LoVo (cell line): ENCODE data around the gene DLGAP1.

ENCODE experiments used
- DNase-seq: peaks from one replicate; pipeline ENCODE4 v3.0.0-alpha.2; 2016; ENCODE audit warnings: low spot score

DLGAP1 gene

DNA sequence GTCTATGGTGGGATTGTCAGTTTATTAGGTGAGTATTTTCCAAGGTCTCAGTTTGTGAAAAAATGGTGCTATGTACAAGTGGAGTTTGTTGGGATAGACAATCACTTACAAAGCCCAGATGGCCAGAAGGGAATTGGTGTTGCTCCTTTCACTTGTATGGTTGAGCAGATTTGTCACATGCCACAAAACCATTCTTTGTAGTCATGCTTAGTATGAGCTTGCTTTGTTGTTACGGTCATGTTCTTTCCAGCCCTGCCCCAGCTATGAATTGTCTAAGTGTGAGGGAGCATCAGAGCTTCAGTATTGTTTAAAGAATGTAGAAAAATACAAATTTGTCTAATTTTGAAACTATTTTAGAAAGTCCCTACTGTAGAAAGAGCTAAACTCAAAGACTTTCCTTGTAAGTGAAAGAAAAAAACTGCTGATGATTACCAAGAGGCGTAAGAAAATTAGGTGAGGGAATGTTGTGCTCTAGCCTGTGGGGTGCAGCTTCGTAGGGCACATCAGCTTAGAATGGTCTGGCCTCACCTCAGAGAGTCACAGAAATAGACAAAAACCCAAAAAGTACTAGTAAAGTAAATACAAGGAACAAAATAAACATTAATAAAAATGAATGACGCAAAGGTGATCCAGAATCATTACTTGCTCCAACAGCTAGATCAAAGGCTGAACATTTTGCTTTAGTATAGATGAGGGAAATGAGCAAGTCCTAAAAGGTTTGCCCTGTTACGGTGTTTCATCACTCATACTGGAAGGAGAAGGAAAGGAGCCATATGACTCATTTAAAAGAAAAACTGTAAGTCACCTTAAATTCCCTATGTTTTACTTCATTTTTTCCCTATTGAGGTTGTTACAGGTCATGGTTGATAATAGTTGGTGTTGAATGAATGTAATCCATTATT lies 995.9 kb downstream of the DLGAP1 start:
- DNase-seq, result no peak

DNA sequence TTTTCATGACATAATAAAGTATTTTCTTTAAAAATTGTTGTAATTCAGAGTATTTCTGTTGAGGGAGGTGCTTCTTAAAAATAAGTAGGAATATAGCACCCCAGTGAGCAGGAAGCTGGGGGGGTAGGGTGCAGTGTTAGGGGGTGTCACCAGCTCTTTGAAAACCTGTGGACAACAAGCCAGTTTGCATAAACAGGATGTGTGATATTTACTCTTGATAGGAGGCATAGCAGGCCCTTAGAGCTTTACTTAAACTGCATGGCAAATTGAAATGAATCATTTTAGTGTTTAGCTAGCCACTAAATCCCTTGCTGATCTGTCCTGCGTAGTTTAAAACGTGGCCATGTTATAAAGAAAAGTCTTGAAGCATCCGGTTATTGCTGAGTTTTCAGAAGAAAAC lies 996.7 kb downstream of the DLGAP1 start:
- DNase-seq, result no peak

DNA sequence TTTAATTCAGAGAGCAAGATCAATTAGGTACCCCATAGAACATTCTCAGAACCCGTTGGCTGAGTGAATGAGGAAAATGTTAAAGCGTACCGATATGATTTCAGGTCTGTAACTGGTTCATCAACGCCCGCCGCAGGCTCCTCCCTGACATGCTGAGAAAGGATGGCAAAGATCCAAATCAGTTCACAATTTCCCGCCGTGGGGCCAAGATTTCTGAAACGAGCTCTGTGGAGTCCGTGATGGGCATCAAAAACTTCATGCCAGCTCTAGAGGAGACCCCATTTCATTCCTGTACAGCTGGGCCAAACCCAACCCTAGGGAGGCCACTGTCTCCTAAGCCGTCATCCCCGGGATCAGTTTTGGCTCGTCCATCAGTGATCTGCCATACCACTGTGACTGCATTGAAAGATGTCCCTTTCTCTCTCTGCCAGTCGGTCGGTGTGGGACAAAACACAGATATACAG lies 997.8 kb downstream of the DLGAP1 start:
- DNase-seq, result no peak

DNA sequence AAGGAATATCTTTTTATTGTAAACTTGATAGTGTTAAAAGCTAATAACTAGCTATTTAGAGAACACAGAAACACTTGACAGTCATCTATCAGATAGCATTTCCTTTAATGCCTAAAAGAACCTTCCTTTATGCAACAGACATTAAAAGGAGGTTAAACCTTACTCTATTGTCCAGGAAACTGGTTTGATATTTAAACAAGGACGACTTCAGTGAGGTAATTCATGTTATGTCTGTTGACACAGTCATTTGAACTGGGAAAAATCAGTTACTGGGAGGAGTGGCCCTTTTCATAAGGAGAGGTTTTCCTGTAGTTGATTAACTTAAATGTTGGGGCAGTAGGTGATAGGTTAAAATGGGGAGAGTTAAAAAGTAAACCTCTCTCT lies 998.4 kb downstream of the DLGAP1 start:
- peak; percentile 59 for DNase-seq

DNA sequence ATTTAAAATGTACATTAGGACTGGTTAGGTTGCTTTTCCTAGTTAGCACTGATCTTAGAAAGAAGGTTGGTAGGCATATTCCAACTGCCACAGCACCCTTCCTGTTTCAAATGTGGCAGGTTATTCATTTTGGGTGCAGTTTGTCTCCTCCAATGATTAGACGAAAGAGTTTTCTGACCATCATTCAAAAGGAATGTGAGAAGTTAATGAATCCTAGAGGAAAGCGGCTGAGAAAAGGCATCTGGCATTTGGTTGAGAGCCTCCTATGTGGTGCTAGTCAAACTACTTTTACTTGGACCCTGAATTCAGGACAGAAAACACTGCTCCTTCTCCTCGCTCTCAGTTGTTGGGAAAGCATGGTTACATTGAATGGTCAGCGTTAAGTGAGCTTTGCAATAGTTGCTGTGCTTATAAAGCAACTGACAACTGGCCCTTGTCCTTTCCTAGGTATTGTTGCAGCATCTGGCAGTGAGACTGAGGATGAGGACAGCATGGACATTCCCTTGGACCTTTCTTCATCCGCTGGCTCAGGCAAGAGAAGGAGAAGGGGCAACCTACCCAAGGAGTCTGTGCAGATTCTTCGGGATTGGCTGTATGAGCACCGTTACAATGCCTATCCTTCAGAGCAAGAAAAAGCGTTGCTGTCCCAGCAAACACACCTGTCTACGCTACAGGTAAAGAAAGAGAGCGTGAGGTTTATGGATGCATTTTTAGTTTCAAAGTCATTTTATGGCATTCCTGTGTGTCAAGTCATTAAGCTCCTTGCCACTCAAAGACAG lies 999.0 kb downstream of the DLGAP1 start:
- peak; percentile 58 for DNase-seq

DNA sequence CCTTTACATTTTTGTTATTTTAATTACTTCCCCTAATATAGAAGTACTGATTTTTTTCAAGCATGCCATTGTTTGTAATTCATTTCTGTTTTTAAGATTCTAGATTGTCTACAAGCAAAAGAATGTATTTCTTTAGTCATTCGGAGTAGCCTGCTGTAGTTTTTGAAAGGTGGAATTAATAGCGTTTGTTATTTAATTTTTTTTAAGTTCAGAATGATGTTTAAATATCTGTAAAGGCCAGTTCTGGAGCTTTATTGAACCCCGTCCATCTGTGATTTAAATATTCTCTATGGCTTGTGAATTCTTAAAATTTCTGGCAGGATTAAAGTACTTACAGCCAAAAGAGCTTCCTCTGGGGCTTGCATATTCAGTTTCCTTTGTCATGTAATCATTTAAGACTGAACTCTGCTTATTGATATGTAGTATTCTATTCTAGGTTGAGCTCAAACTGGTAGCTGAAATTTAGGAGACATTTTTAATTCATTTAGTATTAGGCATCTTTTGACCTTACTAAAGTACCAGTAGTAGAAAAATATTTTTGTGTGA lies 999.9 kb downstream of the DLGAP1 start:
- DNase-seq, result no peak

DNA sequence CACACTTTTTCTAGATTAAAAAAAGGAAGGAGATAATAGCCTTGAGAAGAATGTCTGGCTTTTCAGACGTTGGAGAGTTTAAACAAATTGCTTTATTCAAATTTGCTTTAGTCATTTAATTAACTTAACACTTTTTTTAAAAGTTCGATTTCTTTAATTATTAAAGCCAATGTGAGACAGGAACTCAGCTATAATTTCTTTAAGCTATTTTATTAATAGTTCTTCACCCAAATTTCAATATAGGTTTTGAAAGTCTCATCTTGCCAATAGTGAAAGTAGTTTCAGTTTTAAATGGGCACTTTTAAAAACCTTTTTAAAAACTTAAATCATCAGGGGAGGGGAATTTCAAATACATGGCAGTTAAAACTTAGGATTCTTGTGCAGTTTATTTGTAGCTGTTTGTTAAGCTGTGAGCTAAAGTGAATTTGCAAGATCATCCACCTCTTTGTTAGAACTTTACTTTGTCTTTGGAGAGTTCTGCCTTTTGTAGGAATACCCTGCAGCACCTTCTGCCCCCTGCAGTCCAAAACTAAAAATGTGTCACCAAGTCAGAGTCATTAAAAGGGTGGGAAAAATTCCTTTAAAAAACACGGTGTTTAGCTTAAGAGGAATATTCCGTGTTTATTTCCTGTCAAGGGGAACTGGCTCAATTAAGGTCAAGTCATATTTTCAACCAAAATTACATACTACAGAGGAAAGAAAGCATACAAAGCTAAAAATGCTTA lies 1000.6 kb downstream of the DLGAP1 start:
- DNase-seq, result peak; percentile 75

DNA sequence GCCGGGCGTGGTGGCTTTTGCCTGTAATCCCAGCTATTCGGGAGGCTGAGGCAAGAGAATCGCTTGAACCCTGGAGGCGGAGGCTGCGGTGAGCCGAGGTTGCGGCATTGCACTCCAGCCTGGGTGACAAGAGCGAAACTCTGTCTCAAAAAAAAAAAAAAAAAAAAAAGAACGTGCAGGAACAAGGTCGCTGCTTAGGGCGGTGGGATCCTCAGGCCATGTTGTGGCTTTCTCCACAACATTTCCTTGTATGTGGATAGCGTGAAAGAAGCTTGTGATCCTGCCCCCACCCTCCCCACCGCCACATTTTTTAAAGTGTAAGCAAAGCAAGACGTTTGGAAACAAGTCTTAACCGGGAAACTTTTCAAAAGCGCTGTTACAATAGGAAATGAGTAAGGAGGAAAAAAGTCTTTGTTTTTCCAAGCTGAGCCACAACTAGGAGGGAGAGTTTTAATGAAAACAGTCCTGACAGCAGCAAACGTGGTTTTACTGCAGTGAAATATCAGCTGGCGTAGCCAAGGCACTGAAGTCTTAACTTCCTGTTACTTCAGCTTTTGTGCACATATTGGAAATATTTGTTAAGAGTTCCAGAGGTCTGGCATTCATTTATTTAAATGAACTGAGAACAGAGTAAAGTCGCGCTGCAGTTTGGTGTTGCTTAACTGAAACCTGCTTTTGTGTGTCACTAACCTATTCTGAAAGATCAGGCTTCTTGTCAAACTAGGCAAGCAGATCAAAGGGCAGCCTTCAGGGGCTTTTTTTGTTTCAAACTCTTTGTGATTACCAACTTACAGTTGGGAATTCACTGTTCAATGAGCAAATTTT lies 1001.4 kb downstream of the DLGAP1 start:
- peak; percentile 47 for DNase-seq

DNA sequence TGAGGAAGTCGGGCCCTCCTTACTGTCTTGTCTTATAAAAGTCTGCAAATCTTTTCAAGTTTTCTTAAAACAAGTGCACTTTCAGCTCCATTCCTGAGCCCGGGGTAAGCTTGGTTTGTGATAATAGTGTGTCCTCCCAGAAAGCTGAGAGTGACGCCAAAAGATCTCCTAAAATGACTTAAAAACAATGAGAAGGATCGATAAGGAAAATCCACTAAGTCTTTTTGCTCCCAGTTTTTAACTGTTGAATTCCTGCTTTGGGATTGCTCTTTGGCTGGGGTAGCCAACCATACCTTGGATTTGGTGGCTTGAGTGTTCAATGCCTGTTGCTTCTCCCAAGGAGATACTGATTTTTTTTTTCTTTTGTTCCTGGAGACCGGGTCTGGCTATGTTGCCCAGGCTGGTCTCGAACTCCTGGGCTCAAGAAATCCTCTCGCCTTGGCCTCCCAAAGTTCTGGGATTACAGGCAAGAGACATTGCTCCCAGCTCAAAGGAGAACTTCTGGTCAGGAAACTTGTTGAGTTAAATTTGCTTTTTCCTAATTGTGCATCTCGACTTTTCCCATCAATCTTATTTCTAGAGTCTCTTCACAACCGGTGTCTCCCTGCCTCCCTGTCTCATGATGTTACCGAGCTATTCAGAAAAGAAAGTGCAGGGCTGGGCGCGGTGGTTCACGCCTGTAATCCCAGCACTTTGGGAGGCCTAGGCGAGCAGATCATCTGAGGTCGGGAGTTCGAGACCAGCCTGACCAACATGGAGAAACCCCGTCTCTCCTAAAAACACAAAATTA lies 1002.2 kb downstream of the DLGAP1 start:
- DNase-seq, result no peak

DNA sequence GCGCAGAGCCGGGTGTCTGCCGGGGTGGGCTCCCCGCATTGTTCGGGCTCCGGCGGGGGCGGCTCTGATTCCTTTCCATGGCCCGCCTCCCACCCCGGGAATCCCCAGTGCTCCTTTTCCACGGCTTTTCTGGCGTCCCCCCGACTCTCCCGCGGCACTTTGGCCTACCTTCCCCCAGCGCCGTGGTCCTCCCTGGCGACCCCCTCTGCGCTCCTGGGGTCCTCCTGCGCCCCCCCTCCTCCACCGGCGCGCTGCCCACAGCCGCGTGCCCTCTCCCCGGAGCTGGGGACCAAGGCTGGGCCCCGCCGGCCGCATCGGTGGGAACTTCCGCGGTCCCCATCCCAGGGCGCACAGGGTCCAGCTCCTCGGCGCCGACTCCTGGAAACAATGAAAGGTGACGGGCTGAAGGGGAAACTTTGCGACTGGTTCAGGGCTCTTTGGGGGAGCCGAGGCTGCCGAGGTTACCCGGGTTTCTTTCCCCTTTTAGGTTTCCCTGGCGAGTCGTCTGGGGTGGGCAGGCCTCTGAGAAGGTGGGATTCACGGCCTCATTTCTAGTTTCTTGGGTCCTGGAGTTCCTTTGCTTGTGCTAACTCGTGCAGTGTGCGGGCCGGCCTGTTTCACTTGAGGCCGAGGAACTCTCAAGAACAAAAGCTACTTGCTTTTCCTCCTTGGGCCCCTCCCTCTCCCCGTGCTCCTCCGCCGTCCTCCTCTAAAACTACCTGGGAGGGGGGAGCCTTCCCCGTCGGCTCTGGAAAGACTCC lies 1002.9 kb downstream of the DLGAP1 start:
- DNase-seq, result peak; percentile 62

DNA sequence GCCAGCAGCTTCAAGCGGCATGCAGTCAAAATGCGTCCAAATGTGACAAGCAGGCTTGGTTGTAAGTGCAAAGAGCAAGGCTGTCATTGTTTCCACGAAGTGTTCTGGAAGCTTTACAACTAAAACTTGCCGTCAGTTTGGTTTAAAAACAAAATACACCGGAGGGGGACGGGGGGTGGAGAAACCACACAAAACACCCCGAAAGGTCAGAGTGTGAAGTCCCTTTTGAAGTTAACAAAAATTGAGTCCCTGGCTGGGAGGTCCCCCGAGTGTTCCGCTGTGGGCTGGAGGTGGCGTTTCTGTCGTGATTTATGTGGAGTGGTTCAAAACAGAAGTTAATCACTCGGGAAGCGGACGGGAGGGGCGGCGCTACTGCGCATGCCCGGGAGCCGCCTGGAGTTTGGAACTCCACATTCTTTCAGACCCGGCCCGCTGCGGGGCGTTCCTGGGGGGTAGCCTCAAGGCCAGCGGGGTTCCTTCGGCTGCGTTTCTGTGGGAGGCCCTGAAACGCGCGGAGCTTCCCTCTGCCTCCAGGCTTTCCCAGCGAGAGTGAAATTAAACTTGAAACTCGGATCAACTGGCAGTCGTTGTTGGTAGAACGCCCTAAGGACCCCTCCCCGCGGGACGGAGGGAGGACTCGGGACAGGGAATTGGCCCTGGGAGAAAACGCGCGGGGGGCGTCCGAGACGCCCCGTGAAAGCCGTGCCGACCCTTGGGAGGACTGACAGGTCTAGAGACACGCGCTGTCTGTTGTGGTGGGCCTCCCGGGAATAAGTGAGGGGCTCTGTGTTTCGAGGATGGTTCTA lies 1003.7 kb downstream of the DLGAP1 start:
- peak; percentile 87 for DNase-seq

DNA sequence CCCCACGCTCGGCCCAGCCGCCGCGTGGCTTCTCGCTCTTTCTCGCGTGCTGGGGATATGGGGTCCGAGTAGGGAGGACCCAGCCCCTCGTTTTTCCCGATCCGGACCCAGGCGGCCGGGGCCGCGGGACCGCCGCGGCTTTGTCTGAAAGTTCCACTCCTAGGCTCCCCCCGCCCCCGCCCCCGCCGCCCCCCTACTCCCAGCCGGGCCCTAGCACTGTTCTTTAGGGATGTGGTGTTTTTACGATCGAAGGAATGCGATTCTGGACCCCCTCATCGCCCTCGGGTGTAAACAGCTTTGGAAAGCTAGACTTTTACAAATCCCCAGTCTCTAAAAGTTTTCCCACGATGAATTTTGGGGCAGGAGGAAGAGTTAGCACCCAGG lies 1004.3 kb downstream of the DLGAP1 start:
- DNase-seq, result no peak

DNA sequence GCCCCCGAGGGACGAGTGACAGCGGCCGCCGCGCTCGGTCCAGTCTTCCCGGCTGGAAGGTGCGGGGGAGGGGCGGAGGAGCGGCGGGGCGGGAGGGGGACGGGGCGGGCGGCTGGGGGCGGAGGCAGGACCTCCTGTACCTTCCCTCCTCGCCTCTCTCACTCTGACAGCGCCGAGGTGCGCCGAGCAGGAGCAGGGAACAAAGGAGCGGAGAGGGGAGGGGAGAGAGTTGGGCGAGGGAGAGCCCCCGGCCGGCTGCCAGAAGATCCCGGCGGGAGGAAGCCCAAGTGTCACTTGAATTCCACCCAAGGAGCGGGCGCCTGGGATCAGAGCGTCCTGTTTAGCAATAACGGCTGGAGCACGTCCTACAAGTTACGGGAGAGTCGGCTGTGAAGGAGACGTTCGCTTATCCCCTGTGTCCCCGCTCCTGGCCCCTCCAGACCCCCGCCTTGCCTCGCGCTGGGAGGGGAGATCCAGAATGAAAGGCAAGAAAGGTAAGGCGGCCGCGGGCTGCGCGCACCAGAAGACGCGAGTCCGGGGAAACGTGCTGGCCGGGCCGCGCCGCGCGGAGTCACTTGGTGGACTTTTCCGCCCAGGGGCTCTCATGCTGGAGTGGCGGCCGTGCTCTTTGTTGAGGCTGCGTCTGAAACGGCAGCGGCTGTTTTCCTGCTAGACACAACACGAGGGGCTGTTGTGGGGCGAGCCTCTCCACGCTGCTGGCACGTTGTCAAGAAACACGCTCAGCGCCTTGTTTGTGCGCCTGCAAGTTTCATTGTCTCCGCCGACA lies 1004.9 kb downstream of the DLGAP1 start, which contains the start of gene TGIF1:
Gene TGIF1, plus strand, starts transcription at position 161 of the 787 bp plus-strand sequence. Its CDS starts 318 bp downstream, at position 479.
- DNase-seq, result peak; percentile 75

DNA sequence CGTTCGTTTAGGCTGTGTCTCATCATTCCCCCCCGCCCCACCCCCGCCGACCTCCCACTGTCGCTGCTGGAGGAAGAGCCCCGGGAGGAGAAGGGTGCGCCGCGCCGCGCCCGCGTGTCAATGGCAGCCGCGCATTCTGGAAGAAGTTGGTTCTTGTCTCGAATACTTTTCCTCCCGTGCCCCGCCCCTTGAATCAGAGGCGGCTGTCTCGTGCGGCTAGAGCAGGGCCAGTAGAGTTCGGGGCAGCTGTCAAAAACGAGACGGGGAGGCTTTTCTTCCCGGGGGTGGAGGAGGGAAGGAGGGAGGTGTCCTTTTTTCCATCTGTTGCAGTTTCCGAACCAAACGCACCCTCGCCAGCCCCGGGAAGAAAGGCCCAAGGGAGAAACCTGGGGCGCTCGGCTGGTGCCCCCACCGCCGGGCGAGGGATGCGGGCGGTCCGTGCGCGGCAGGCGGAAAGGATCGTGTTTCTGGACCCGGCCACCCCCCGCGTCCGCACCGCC lies 1005.5 kb downstream of the DLGAP1 start:
- DNase-seq, result peak; percentile 92

DNA sequence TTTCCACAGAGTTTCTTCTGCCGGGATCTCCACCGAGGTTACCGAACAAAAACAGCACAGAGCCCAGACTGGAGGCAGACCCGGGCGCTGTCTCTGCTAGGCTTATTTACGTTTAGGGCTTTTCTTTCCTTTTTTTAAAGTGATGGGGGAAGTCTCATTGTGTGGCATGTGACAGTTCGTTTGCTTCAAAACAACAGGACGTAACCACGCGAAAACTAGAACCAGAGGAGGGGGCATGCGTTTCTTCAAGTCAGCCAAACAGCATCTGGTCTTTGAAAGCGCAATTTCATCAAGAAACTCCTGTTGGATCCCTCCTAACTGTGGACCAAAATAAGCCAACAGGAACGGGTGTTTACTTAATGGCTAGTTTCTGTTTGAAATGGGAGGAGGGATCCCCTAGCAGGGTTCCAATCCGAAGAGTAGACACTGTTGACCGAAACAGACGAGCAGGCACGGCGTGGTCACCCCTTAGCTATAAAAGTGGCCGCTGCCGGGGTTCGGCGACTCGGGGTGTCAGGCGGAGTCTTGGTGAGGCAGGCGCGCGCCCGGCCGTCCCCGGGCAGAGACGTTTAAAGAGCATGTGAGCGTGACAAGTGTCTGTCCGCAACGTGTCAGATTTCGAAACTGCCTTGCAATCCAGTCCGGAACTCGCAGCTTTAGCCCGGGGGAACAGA lies 1006.1 kb downstream of the DLGAP1 start:
- DNase-seq, result no peak

DNA sequence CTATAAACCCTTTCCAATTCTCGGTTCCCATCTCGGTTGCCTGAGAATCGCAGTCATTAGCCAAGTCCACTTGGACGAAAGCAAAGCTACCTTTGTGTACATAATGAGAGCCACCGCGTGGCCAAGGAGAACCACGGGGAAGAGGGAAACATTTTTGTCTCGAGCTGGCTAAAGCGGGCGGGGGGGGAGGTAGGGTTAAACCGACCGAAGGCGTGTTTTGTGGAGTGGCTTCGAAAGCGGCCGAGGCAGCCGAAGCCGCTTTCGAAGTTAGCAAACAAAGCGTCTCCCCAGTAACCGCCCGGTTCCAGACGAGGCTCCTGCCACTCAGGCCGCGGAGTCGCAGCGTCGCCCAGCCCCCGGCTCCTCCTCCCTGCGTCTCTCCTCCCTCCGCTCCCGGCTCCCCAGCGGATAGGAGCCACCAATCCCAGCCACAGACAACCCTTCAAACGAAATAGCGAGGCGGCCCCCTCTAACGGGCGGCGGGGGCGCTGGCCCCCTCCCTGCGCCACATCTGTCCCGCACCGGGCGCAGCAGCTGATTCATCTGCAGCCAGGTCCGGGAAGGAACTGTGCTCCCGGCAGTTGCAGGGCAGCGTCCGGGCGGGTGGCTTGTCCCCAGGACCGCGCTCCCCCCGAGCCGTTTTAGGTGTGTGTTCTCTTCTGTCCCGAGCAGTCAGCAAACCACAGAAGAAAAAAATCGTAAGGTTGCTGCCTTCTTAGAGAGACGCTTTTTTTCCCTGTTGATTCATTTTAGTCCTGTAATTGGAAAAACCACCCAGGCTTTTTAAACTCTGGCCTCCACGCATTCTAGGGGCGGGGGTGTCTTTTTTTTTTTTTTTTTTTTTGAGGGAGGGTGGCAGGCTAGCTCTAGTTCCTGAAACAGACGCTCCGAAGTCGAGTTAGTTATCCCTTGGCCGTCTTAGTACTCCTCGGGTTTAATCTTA lies 1006.9 kb downstream of the DLGAP1 start:
- DNase-seq, result peak; percentile 98
